Stimulated activated naive CD4-positive, alpha-beta T cell (primary cell): ENCODE data around the gene PTPMT1.
A peak's percentile ranks its signal among the peaks of the same experiment; 100 is the strongest.
"Not testable (repeated sequence)": the region's sequence is repeated elsewhere in the genome, so short reads cannot be mapped to it uniquely, and the experiment has no call there.

Experiments used
- DNase-seq, 6 experiments: peaks; one replicate each; lab custom pipeline; 2025; lab: John Stamatoyannopoulos, UW

The PTPMT1 gene

DNA sequence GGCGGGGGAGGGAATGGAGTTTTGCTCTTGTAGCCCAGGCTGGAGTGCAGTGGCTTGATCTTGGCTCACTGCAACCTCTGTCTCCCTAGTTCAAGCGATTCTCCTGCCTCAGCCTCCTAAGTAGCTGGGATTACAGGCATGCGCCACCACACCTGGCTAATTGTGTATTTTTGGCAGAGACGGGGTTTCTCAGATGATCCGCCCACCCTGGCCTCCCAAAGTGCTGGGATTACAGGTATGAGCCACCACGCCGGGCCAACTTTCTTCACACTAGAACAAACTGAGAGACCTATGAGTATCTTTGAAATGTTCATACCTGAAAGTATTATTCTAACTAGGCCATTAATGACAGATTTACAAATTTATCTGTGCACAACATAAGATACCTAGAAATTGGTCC is 19.1 kb upstream of the PTPMT1 start:
- not testable (repeated sequence) for DNase-seq

DNA sequence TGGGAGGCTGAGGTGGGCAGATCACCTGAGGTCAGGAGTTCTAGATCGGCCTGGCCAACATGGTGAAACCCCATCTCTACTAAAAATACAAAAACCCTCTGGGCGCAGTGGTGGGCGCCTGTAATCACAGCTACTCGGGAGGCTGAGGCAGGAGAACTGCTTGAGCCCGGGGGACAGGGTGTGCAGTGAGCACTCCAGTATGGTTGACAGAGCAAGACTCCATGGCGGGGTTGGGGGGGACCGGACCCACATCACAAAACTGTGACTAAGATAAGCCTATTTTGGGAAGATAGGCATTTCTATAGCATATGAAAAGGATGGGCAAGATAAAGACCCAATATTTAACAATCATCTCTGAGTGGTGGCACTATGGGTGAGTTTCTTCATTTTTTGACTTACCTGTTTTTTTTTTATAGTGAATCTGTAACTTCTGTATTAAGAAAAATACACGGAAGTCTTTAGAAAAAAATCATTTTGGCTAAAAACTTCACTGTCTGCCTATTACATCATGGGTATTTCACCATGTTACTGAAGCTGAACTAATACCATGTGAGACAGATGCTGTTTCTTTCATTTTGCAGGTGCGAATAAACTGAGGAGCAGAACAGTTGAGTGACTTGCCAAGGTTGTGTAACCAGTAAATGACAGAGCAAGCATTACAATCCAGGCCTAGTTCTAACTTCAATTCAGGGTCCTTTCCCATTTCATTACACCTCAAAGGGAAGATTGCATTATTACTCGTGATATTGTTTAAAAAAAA is 14.9 kb upstream of the PTPMT1 start:
- no peak for DNase-seq

DNA sequence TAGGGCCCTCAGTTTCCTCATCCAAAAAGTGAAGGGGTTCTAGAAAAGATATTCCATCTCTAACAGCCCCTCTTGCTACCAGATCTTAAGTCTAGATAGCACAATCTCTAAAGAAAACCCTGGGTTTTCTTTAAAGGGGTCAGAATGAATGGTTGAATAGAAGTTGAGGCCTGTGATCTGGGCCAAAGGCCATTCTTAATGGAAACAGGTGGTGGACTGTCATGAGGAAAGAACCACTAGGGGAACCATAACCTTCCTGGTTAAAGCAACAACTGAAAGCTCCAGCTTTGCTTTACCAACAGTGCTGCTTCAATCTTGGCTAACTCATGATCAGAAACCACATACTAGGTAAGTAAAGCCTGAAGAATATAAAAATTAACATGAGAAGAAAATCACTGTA is 14.3 kb upstream of the PTPMT1 start:
- no peak for DNase-seq

DNA sequence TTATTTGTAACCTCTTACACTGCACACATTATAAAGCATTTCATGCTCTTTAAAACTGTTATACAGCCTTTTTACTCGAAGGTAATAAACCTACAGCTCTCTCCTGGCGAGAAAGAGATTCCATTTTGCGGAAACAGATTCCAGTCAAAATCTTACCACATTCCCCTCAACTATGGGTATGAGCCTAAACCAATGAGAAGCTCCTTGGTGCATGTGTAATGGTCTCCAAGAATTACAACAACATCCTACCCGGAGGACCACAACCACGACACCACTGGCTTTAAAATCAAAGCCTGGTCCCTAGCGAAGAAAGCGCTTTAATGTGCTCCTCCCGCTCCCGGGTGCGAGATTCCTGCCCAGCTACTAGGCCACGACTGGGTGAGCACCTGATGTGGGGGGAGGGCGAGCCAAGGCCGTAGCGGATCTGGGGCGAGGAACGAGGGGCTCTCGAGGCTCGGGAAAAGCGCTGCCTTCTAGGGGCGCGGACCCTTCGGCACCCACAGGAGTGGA is 13.3 kb upstream of the PTPMT1 start:
- no peak for DNase-seq

DNA sequence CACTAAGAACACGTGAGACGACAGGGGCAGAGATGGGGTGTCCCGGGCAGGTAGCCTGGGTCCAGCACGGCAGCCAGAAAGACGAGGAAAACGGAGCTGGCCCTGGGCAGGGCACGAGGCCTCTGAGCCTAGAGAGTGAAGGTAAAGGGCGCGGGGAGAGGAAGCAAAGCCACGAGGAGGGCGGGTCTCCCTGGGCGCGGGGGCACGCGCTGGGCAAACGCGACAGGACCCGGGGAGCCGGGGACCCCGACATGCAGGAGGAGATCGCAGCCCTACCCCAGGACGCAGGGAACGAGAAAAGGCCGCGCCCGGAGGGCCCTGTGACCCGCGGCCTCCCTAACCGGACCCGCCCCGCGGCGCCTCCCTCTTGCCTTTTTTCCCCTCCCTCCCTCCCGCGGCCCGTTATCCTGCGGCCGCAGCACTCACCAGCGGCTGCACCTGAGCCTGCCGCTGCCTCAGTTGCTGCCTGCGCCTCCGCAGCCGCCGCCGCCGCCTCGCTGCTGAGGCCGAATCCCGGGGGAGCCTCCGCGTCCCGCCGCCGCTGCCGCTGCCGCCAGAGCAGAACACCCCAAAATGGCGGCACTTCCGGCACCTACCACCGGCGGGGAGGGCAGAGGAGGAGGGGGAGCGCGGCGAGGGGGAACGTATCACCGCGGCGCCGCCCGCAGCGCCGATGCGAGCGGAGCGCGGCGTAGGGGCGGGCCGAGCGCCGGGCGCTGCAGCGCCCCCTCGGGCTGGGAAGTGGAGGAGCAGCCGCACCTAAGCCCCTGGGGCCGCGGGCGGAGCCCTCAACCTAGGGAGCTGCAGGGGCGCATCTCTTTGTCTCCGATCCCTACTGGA is 12.6 kb upstream of the PTPMT1 start, which contains the start of gene CELF1:
Gene CELF1, minus strand, starts transcription at position 567 of the 840 bp plus-strand sequence. CDS start 53,609 bp downstream, outside the sequence.
- DNase-seq, result peak; percentile 84 to 91 (median 88)

DNA sequence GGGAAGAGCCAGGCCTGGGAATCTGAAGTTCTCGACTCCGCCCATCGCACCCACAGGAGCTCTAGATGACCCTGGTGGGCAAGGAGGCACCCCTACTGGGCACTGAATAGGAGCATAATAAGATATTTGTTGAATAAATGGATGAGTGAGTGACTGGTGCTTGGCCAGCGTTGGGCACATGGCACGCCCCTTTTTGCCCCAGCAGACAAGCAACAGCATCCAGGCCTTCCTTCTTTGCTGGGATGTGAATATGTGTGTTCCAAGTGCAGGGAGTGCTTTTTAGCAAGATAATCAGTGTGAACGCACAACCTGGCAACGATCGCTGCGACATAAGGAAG is 12.0 kb upstream of the PTPMT1 start:
- DNase-seq, result no peak

DNA sequence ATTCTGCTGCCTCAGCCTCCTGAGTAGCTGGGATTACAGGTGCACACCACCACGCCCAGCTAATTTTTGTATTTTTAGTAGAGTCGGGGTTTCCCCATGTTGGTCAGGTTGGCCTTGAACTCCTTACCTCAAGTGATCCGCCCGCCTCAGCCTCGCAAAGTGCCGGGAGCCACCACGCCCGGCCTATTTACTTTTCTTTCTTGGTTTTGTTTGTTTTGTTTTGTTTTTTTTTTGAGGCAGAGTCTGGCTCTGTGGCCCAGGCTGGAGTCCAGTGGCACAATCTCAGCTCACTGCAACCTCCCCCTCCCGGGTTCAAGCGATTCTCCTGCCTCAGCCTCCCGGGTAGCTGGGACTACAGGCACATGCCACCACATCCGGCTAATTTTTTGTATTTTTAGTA is 8.4 kb upstream of the PTPMT1 start:
- DNase-seq, result not testable (repeated sequence)

DNA sequence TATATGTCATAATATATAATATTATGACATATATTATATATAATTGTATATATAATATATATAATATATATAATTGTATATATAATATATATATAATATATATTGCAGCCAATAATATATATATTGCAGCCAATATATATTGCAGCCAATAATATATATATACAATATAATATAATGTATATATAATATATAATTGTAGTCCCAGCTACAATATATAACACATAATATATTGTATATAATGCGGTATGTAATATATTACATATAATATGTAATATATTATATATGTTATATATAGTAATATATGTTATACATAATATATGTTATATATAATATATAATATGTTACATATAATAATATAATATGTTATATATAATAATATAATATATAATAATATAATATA is 6.7 kb upstream of the PTPMT1 start:
- DNase-seq, result no peak

DNA sequence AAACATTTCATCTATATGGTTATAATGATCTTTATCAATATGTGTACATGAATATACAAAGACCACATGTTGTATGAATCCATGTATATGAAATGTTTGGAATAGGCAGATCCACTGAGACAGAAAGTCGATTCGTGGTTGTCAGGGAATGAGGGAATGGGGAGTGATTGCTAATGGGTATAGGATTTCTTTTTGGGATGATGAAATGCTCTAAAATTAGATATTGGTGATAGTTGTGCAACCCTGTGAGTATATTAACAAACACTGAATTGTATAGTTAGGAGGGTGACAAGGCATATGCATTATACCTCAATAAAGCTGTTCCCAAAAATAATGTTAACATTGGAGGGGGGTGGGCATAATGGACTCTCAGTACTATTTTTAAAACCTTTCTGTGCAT is 5.0 kb upstream of the PTPMT1 start:
- DNase-seq, result no peak

DNA sequence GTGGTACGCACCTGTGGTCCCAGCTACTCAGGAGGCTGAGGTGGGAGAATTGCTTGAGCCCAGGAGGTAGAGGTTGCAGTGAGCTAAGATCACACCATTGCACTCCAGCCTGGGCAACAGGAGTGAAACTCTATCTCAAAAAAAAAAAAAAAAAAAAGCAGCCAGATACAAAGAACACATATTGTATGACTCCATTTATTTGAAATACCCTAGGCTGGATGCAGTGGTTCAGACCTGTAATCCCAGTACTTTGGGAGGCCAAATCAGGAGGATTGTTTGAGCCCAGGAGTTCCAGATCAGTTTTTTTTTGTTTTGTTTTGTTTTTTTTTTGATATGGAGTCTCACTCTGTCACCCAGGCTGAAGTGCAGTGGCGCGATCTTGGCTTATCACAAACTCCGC is 3.0 kb upstream of the PTPMT1 start:
- not testable (repeated sequence) for DNase-seq

DNA sequence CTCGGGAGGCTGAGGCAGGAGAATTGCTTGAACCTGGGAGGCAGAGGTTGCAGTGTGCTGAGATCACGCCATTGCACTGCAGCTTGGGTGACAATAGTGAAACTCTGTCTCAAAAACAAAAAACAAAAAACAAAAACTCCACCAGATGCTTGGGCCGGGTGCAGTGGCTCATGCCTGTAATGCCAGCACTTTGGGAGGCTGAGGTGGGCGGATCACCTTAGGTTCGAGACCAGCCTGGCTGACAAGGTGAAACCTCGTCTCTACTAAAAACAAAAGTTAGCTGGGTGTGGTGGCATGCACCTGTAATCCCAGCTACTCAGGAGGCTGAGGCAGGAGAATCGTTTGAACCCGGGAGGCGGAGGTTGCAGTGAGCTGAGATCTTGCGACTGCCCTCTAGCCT is 1.0 kb upstream of the PTPMT1 start:
- DNase-seq, result not testable (repeated sequence)

DNA sequence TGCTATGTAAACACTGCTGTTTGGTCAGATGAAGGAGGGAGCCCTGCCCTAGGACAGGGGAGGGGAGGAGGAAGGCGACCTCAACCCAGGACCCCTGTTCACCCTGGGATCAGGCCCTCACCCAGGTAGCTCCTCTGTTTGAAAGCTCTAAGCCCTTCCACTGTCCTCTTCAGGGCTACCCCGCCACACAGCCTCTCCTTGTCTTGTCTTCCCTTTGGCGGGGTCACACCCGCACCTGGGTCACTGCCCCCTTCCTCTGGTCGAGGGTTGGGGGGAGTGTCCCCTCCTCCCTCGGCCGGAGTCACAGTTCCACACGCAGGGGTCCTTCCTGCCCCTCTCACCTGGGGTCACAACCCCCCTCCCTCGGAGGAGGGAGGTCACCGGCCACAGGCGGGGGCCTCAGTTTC is 463 bp upstream of the PTPMT1 start:
- no peak for DNase-seq

DNA sequence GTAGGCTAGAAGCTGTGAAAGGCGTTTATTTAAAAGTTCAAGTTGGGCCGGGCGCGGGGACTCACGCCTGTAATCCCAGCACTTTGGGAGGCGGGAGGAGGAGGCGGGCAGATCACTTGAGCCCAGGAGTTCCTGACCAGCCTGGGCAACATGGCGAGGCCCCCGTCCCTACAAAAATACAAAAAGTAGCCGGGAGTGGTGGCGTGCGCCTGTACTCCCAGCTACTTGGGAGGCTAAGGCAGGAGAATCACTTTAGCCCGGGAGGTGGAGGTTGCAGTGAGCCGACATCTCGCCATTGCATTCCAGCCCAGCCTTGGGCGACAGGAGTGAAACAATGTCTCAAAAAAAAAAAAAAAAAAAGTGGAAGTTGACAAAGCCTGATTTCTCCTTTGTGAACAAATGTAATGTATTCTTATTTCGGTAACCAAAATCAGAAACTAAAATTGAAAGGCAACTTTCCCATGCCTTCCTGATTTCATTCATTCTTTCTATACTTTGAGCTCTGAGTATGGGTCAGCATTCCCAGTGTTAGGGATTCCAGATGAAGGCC is 825 bp downstream of the PTPMT1 start:
- no peak for DNase-seq

DNA sequence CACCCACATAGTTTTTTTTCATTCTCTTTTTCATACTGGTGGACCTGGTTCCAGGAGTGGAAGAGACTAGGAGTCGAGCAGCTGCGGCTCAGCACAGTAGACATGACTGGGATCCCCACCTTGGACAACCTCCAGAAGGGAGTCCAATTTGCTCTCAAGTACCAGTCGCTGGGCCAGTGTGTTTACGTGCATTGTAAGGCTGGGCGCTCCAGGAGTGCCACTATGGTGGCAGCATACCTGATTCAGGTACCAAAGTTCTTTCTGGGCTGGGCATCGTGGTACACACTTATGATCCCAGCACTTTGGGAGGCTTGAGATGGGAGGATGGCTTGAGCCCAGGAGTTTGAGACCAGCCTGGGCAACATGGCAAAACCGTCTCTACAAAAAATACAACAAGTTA is 4.2 kb downstream of the PTPMT1 start:
- DNase-seq, result no peak

DNA sequence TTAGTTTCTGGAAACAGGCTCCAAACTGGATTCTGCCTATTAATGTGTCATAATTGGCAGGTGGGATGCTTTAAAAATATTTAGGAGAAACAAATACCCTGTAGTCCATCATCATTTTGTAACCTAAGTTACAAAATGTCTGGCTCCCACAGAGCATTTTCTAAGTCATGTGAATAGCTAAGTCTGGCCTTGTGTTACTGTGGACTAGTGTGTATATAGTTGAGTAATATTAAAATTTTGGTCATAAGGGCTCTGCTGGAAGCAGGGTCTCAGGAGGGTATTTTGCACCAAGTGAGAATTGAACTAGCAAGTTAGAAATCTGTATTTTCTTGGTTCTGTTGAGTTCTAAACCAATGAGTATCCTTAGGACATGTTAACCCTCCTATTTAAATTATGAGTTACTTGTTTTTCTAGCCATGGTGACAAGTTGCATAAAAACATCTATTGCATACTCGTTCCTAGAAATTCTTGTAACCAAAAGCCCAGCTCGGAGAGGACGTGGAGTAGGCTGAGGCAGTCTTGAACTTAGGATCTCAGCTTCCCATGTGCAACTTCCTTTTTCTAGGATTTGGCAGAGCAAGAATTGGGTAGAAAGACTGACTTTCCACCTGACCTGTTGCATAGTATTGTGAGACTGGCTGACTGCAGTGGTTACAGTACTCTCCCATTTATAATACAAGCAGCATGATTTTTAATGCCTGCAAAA is 5.4 kb downstream of the PTPMT1 start:
- no peak for DNase-seq

DNA sequence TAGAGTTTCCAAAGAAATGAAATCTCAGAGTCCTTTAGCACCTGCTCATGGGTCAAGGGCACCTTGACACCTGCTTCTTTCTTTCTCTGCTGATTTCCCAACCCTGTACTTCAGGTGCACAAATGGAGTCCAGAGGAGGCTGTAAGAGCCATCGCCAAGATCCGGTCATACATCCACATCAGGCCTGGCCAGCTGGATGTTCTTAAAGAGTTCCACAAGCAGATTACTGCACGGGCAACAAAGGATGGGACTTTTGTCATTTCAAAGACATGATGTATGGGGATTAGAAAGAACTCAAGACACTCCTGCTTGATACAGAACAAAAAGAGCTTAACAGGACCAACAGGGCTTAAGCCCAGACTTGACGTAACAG is 5.9 kb downstream of the PTPMT1 start:
- no peak for DNase-seq

DNA sequence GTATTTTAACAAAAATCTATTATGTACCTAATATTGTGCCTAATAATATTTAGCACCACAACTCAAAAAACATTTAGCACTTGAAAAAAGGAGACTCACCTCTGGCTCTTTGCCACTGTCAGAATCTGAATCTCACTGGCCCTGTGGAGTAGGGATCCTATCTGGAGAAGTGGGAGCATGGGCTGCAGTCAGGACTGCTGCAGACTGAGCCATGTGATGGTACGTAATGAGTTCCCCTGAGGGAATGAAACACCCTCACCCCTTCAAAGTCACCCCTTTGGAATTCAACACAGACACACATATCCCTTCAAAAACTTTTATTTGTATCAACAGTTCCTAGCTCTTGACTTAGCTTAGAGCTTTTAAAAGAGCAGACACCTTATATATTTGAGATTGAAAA is 6.5 kb downstream of the PTPMT1 start:
- DNase-seq, result no peak

DNA sequence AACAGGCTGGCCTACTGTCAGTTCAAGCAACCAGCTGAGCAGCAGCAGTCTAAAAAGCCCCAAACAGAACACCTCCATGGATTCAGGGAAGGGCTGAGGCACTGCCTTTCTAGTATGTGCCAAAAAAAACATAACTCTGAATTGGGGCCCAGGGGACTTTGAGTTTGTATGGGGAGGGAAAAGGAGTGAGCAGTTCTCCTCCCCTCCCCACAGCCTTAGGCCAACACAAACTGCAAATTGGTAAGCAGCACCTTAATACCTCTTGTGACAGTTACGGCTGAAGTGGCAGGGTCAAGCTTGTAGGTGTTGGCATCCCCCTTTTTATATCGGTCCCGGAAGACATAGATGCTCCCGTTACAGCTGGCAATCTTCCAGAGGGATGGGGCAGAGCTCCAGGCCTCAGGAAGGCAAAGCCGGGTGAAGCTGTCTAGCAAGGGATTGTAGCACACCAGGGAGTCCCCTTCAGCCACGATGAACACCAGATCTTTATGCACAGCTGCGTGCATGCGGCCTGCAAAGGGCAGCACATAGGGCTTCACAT is 7.4 kb downstream of the PTPMT1 start:
- DNase-seq, result no peak

DNA sequence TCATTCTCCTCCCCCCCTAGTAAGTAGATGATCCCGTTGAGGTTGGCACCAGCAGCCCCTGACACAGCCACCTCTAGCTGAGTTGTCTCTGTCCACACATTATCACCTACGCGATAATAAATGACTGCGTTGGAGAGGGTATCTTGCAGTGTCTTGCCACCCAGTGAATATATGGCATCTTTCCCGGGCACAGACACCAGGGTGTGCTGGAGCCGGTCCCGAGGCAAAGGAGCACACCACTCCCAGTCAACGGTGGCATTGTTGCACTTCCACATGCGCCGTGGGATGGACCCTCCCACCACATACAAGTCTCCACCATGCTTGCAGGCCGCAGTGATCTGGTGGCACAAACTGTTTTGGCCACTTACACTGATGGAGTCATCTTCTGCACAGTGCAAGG is 7.9 kb downstream of the PTPMT1 start:
- DNase-seq, result no peak

DNA sequence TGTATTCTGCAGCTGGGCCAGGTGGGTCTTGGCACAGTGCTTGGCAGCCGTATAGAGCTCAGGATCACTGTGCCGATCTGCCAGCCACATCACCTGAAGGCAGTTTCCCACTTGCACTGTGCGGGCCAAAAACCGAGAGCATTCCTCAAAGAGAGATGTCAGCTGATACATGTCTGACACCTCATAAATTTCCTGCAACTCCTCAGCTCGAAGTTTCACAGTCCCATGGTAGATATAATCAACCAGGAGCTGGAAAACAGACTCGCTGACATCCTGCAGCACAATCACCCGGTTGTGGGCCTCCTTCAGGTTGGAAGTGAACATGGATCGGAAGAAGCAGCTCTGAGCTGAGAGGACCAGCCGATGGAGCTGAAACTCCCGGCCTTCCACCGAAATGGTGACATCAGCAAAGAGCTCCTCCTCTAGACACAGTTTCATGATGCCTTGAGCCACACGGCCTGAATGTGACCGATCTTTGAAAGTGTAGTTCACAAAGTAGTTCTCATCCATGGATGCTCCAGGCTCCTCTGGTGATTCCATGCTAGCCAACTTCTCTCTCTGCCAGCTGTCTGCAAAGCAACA is 12.2 kb downstream of the PTPMT1 start:
- DNase-seq, result no peak
